Dendritic cell treated with granulocyte-macrophage colony-stimulating factor and Interleukin-4, amounts not matched to agents 40 ng/mL and 50 ng/mL, for 4 days (primary cell): Measurements from ENCODE around the gene KCNJ1.

Experiments used
- H3K27ac Mint-ChIP-seq: one replicate; pipeline ENCODE4 v1.8.0; 2022; ENCODE audit warnings: mild to moderate bottlenecking, mixed read lengths
- H3K27me3 Mint-ChIP-seq: one replicate; pipeline ENCODE4 v1.8.0; 2022; ENCODE audit warnings: mild to moderate bottlenecking, mixed read lengths
- H3K36me3 Mint-ChIP-seq: one replicate; pipeline ENCODE4 v1.8.0; 2022; ENCODE audit warnings: low read depth, mixed read lengths
- H3K4me1 Mint-ChIP-seq: one replicate; pipeline ENCODE4 v1.8.0; 2022; ENCODE audit warnings: low read depth, mixed read lengths
- H3K4me3 Mint-ChIP-seq: one replicate; pipeline ENCODE4 v1.8.0; 2022; ENCODE audit warnings: mild to moderate bottlenecking, moderate library complexity, mixed read lengths
- H3K9me3 Mint-ChIP-seq: one replicate; pipeline ENCODE4 v1.8.0; 2022; ENCODE audit warnings: mixed read lengths
- intact Hi-C: fragments of 100-400 bp; cut with micrococcal nuclease; formaldehyde crosslinking; loops from one replicate; pipeline ENCODE4 v1.15.0; 2022

Gene KCNJ1

DNA sequence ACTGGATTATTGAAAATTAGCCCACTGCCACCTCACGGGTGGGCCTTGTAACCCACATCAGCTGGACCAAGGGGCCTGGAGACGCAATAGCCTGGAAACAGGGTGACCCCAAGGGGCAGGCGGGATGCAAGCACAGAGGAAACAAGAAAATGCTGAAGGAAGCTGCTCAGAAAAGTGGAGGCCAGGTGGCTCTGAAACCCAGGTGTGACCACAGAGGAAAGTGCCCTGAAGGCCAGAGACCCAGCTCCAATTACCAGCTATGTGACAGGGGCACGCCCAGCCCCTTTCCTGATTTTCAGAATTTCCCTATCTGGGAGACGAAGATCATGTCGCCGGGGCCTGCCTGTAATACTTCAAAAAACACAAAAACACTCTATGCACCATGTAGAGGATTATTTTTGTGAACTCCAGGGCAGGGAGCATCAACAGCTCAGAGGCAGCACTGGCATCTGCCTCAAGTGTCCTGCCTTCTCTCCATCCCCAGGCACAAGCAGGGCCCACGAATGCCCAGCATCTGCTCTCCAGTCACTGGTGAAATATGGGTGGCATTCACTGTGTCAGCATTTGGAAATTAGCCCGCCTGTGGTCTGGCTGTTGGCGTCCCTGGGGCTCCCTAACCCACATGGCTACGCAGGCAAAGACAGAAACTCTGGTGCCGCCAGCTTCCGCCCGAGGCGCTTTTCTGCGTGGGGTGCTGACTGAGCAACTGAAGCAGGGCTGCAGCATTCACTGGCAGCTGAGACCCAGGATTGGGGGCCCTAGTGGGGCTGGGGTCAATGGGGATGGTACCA lies 6.3 kb downstream of the KCNJ1 start:
- H3K27ac Mint-ChIP-seq, result no peak overlapping the region
- no peak overlapping the region for H3K4me3 Mint-ChIP-seq
- peaks cover 17% of the 10 kb centered on the region for H3K27me3 Mint-ChIP-seq
- intact Hi-C loops, result loop anchor here (5.0 kb wide), 1 partner anchor 703 kb away; no protein-coding TSS in a partner anchor
- H3K36me3 Mint-ChIP-seq, result no peaks in the 10 kb centered on the region
- peaks cover 7% of the 10 kb centered on the region for H3K4me1 Mint-ChIP-seq
- H3K9me3 Mint-ChIP-seq, result no peaks in the 10 kb centered on the region

GRCh38 chr11:128859563-128860441 lies 7.3 kb downstream of the KCNJ1 start:
- Mint-ChIP-seq H3K27ac (no peak overlapping the region), H3K9me3 (no peaks in the 10 kb centered on the region), H3K36me3 (no peaks in the 10 kb centered on the region), H3K4me3 (no peak overlapping the region), H3K4me1 (peaks cover 7% of the 10 kb centered on the region), H3K27me3 (peaks cover 17% of the 10 kb centered on the region)
- intact Hi-C loops, result loop anchor here (5.0 kb wide), 2 partner anchors 703 to 828 kb away; no protein-coding TSS in a partner anchor

GRCh38 chr11:128857341-128857740 lies 9.8 kb downstream of the KCNJ1 start:
- peaks cover 7% of the 10 kb centered on the region for H3K4me1 Mint-ChIP-seq
- intact Hi-C loops, result loop anchor here (5.0 kb wide), 1 partner anchor 825 kb away; no protein-coding TSS in a partner anchor
- no peaks in the 10 kb centered on the region for H3K36me3 Mint-ChIP-seq
- no peaks in the 10 kb centered on the region for H3K9me3 Mint-ChIP-seq
- H3K4me3 Mint-ChIP-seq, result no peak overlapping the region
- H3K27ac Mint-ChIP-seq, result no peak overlapping the region
- peaks cover 17% of the 10 kb centered on the region for H3K27me3 Mint-ChIP-seq

DNA sequence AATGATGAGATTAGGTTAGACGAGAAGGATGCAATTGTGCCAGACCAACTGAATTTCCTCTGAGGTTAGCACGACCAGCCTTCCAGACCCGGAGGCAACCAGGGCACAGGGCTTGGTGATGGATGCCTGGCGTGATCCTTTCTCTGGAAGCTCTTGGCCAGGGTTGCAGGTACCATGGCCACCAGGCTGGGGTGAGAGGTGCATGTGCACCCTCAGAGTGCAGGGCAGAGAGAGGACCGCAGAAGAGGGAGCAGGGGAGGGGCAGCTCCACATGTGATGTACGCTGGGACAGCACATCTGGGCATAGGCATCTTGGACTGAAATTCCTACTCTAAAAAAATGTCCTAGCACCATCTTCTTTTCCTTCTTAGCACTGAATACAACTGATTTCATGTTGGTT lies 10.9 kb downstream of the KCNJ1 start:
- peaks cover 13% of the 10 kb centered on the region for H3K27me3 Mint-ChIP-seq
- no peaks in the 10 kb centered on the region for H3K36me3 Mint-ChIP-seq
- intact Hi-C loops, result loop anchor here (5.0 kb wide), 1 partner anchor 824 kb away; no protein-coding TSS in a partner anchor
- H3K27ac Mint-ChIP-seq, result no peak overlapping the region
- no peaks in the 10 kb centered on the region for H3K9me3 Mint-ChIP-seq
- H3K4me1 Mint-ChIP-seq, result peaks cover 7% of the 10 kb centered on the region
- H3K4me3 Mint-ChIP-seq, result no peak overlapping the region

GRCh38 chr11:128854841-128855240 lies 12.3 kb downstream of the KCNJ1 start:
- Mint-ChIP-seq H3K27me3 (peaks cover 11% of the 10 kb centered on the region), H3K9me3 (no peaks in the 10 kb centered on the region), H3K4me3 (no peak overlapping the region), H3K4me1 (peaks cover 4% of the 10 kb centered on the region), H3K36me3 (no peaks in the 10 kb centered on the region), H3K27ac (no peak overlapping the region)
- intact Hi-C loops, result loop anchor here (5.0 kb wide), 1 partner anchor 823 kb away; no protein-coding TSS in a partner anchor

- Mint-ChIP-seq H3K27me3 (peaks cover 8% of the 10 kb centered on the region), H3K9me3 (no peaks in the 10 kb centered on the region), H3K36me3 (no peaks in the 10 kb centered on the region), H3K4me1 (no peaks in the 10 kb centered on the region), H3K4me3 (no peak overlapping the region), H3K27ac (no peak overlapping the region)
- intact Hi-C loops, result no loop called here
These were observed 13.5 kb downstream of the KCNJ1 start for GRCh38 chr11:128853559-128853958.

GRCh38 chr11:128852327-128853023 lies 14.6 kb downstream of the KCNJ1 start:
- H3K9me3 Mint-ChIP-seq, result no peaks in the 10 kb centered on the region
- no peaks in the 10 kb centered on the region for H3K4me1 Mint-ChIP-seq
- peaks cover 5% of the 10 kb centered on the region for H3K27me3 Mint-ChIP-seq
- no peaks in the 10 kb centered on the region for H3K36me3 Mint-ChIP-seq
- H3K4me3 Mint-ChIP-seq, result no peak overlapping the region
- intact Hi-C loops, result no loop called here
- H3K27ac Mint-ChIP-seq, result no peak overlapping the region

GRCh38 chr11:128848815-128849455 lies 18.2 kb downstream of the KCNJ1 start:
- no peak overlapping the region for H3K4me3 Mint-ChIP-seq
- intact Hi-C loops, result no loop called here

DNA sequence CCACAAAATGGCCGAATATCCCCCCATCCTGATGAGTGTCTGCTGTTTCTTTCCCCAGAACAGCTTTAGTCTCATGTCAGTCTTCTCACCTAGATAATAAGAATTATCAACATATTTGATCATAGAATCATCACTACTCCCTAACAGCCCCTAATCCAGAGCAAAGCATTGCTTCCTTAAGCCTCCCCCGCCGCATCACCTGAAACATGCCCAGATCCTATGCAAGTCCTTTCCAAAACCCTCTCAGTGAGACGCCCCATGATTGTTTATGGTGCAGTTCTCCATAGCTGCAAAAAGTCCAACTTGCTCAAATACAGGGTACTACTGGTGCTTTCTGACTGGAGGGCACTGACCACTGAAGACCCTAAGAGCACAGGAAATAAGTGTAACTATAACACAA lies 20.1 kb downstream of the KCNJ1 start:
- Mint-ChIP-seq H3K9me3 (no peaks in the 10 kb centered on the region), H3K27me3 (no peaks in the 10 kb centered on the region), H3K36me3 (no peaks in the 10 kb centered on the region), H3K4me1 (peaks cover 2% of the 10 kb centered on the region), H3K4me3 (no peak overlapping the region), H3K27ac (no peak overlapping the region)
- intact Hi-C loops, result no loop called here

More at GRCh38 chr11:128848815-128849455, 18.2 kb downstream of the KCNJ1 start:
- no peak overlapping the region for H3K27ac Mint-ChIP-seq
- no peaks in the 10 kb centered on the region for H3K9me3 Mint-ChIP-seq
- no peaks in the 10 kb centered on the region for H3K27me3 Mint-ChIP-seq
- H3K36me3 Mint-ChIP-seq, result no peaks in the 10 kb centered on the region
- no peaks in the 10 kb centered on the region for H3K4me1 Mint-ChIP-seq

DNA sequence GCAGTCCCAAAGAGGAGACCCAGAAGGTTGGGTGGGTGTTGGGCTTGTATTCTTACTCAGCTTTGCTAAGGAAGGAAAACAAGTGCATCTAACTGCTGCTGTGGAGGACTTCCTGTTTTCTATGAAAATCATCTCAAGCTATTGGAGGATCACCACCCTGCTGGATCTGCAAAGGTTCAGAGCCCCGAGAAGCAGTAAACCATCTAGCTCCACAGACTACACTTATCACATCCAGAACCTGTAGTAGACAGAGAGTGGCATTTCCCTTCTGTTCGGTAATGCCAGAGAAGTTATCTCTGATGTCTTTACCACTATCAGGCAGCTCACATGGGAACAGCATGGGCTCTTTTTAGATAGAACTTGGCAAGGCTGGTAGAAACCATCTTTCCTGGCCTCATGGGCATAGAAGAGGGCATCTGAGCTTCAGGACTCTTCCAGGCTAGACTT lies 21.7 kb downstream of the KCNJ1 start:
- H3K27me3 Mint-ChIP-seq, result no peaks in the 10 kb centered on the region
- no peak overlapping the region for H3K4me3 Mint-ChIP-seq
- intact Hi-C loops, result no loop called here
- H3K27ac Mint-ChIP-seq, result no peak overlapping the region
- no peaks in the 10 kb centered on the region for H3K9me3 Mint-ChIP-seq
- H3K4me1 Mint-ChIP-seq, result peaks cover 13% of the 10 kb centered on the region
- no peaks in the 10 kb centered on the region for H3K36me3 Mint-ChIP-seq

- Mint-ChIP-seq H3K9me3 (no peaks in the 10 kb centered on the region), H3K36me3 (no peaks in the 10 kb centered on the region), H3K4me3 (no peak overlapping the region), H3K27me3 (no peaks in the 10 kb centered on the region), H3K4me1 (peaks cover 13% of the 10 kb centered on the region), H3K27ac (no peak overlapping the region)
- intact Hi-C loops, result no loop called here
These were observed 23.8 kb downstream of the KCNJ1 start for GRCh38 chr11:128843198-128843785.

DNA sequence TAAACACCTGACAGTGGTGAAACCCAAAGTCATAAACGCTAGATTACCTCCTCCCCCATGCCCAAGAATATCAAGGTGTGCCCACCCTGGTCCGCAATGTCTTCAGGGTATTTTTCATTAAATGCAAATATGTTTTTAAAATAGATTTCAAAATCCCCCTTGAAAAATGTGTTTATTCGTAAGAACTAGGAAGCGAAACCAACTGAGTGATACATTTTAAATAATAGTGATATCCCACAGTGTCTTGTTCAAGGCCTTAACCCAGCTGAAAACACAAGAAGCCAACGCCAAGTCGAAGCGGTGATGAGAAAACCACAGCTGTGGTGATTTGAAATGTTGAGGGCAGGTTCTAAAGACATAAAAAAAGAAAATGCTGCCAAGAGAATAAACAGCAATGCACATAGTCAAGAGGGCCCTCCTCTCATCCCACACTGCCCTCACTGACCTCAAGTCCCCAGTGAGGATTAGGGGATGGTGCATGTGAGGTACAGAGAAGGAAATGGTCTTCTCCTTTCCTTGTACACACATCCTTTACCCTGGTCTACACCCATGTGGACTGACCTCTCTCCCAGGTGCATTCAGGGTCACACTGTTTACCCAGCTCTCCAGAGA lies 25.5 kb downstream of the KCNJ1 start:
- Mint-ChIP-seq H3K4me3 (no peak overlapping the region), H3K36me3 (no peaks in the 10 kb centered on the region), H3K27me3 (no peaks in the 10 kb centered on the region), H3K4me1 (peaks cover 20% of the 10 kb centered on the region), H3K27ac (no peak overlapping the region), H3K9me3 (no peaks in the 10 kb centered on the region)
- intact Hi-C loops, result no loop called here

DNA sequence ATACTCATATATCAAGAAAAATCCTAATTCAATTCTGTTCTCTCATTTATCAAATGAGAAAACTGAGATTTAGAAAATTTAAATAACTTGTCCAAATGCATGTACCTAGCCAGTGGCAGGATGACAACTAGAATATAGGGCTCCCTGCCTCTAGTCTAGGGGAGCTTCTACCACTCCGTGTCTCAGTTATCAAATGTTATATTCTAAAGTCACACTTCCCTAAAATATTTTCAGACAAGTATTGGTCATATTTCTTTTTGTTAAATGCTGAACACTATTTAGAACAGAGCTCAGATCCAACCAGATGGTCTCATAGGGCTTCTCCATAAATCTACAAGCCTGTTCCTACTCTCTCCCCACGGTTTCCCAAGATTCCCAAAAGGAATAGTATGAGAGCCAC lies 26.3 kb downstream of the KCNJ1 start:
- Mint-ChIP-seq H3K4me3 (no peak overlapping the region), H3K9me3 (no peaks in the 10 kb centered on the region), H3K36me3 (no peaks in the 10 kb centered on the region), H3K27ac (no peak overlapping the region), H3K27me3 (no peaks in the 10 kb centered on the region), H3K4me1 (peaks cover 25% of the 10 kb centered on the region)
- intact Hi-C loops, result no loop called here
